Measurements from ENCODE around the gene EPHB2. TPM values are rescaled to one million over a fixed set of nuclear protein-coding genes. Genes with fewer than 3 reads are reported as not detected.

The EPHB2 gene
- total RNA-seq, 1 experiment from 2014 or later = 4.3 TPM

DNA sequence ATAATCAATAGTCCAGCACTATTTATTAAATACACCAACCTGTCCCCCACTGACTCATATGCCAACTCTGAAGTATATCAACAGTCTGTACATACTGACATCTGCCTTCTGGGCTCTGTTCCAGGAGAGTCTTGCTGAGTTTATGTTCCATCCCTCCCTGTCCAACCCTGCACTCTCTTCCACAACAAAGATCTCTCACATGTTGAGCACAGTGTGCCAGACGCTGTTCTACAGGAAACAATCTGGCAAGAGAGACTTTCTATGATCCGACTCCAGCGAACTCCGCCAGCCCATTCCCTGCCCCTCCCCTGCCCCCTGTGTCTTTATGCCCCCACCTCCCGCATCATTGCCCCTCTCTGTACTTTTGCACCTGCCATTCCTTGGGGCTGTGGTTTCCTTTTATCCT lies 258.7 kb downstream of the EPHB2 start:
- H3K27ac ChIP-seq = no peak overlapping the region

DNA sequence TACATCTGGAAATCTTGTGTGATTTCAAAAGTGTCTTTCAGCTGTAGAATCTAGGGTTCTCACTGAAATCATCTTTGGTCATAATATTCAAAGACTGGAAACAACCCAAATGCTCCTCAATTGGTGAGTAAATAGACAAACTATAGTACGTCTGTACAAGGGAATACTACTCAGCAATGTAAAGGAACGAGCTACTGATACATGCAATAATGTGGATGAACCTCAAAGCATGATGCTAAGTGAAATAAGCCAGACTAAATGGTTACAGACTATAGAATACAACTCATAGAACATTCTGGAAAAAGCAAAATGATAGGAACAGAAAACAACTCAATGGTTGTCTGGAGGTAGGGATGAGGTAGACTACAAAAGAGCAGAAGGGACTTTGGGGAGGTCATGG lies 259.5 kb downstream of the EPHB2 start:
- H3K9me3 ChIP-seq (replicated peaks) = no peaks in the 10 kb centered on the region
- H3K36me3 ChIP-seq = no peaks in the 10 kb centered on the region
- H3K4me3 ChIP-seq = no peak overlapping the region
- DNase-seq (ENCODE audit: low read depth in 1 of 2, low spot score in 2 of 2) = no peak
- H3K4me1 ChIP-seq (replicated peaks) = no peaks in the 10 kb centered on the region
- H3K27ac ChIP-seq = no peak overlapping the region
- peaks cover 26% of the 10 kb centered on the region; the same call in 1 of the 2 replicates for H3K27me3 ChIP-seq (replicated peaks)

More for the DNA sequence above, 258.7 kb downstream of the EPHB2 start:
- Histone ChIP-seq H3K4me1 (replicated peaks) (no peaks in the 10 kb centered on the region), H3K27me3 (replicated peaks) (peaks cover 26% of the 10 kb centered on the region; the same call in 1 of the 2 replicates), H3K36me3 (no peaks in the 10 kb centered on the region), H3K9me3 (replicated peaks) (no peaks in the 10 kb centered on the region), H3K4me3 (no peak overlapping the region)
- DNase-seq (ENCODE audit: low read depth in 1 of 2, low spot score in 2 of 2) = no peak

Other genes with a start within 250 kb of the EPHB2 start
- not detected in 2 replicates for gene EPHA8, start 147.3 kb upstream of the EPHB2 start, total RNA-seq (2014; rRNA removed; shearing (Covaris generic))
- gene C1QA, start 74.2 kb upstream of the EPHB2 start, total RNA-seq (2014; rRNA removed; shearing (Covaris generic)) = not detected in 2 replicates
- not detected in 2 replicates for gene C1QC, start 67.2 kb upstream of the EPHB2 start, total RNA-seq (2014; rRNA removed; shearing (Covaris generic))
- not detected in 2 replicates for gene C1QB, start 57.6 kb upstream of the EPHB2 start, total RNA-seq (2014; rRNA removed; shearing (Covaris generic))